SU-DHL-6 (cell line): ENCODE data around the gene VPS13D.

Experiments
- H2AFZ ChIP-seq: fragments of 200-600 bp; sonication (generic); 2 replicates; pipeline ENCODE4 v1.6.1; 2014; ENCODE audit warnings: low read depth, mild to moderate bottlenecking, moderate library complexity, mixed read lengths, antibody characterized with exemption, low read length; ENCODE audit not compliant: severe bottlenecking
- H3F3A ChIP-seq: fragments of 200-600 bp; shearing (Covaris generic); 2 replicates; pipeline ENCODE4 v1.6.0; 2016; ENCODE audit warnings: antibody characterized with exemption, mild to moderate bottlenecking; ENCODE audit not compliant: insufficient read depth
- H3K27ac ChIP-seq: fragments of 200-600 bp; sonication (generic); 2 replicates; pipeline ENCODE4 v1.5.1; 2016; ENCODE audit warnings: low read depth, mild to moderate bottlenecking, low read length, moderate library complexity, mixed read lengths
- H3K27me3 ChIP-seq: fragments of 200-600 bp; sonication (generic), shearing (Covaris generic); 2 replicates; pipeline ENCODE4 v1.6.0; 2014; ENCODE audit warnings: mild to moderate bottlenecking, low read length
- H3K36me3 ChIP-seq: fragments of 200-600 bp; sonication (generic); 2 replicates; pipeline ENCODE4 v1.6.1; 2014; ENCODE audit warnings: mild to moderate bottlenecking, low read length, mixed read lengths
- H3K4me2 ChIP-seq: fragments of 300-600, 200-600 bp; shearing (Covaris generic), sonication (generic); 2 replicates; pipeline ENCODE4 v1.6.0; 2014; ENCODE audit warnings: low read length, low read depth, mild to moderate bottlenecking; ENCODE audit not compliant: poor library complexity, severe bottlenecking
- H3K4me3 ChIP-seq: fragments of 200-600 bp; sonication (generic); 2 replicates; pipeline ENCODE4 v1.5.1; 2014; ENCODE audit warnings: antibody characterized with exemption, low read length, mild to moderate bottlenecking, mixed read lengths; ENCODE audit not compliant: insufficient read depth, poor library complexity, severe bottlenecking
- H3K79me2 ChIP-seq: fragments of 200-600 bp; sonication (generic); 2 replicates; pipeline ENCODE4 v1.6.1; 2014; ENCODE audit warnings: mild to moderate bottlenecking, low read length, moderate library complexity; ENCODE audit not compliant: insufficient read depth
- H3K9ac ChIP-seq: fragments of 200-600 bp; sonication (generic); 2 replicates; pipeline ENCODE4 v1.7.0; 2014; ENCODE audit warnings: mild to moderate bottlenecking, low read length
- H3K9me2 ChIP-seq: fragments of 200-600 bp; sonication (generic); replicated peaks from 2 replicates; pipeline ENCODE4 v1.6.1; 2014; ENCODE audit warnings: low read length; ENCODE audit not compliant: insufficient read depth
- H3K9me3 ChIP-seq: fragments of 200-600 bp; sonication (generic); 2 replicates; pipeline ENCODE4 v1.6.1; 2014; ENCODE audit warnings: low read length, mixed read lengths; ENCODE audit not compliant: insufficient read depth
- H4K20me1 ChIP-seq: fragments of 200-600 bp; sonication (generic); 2 replicates; pipeline ENCODE4 v1.6.1; 2014; ENCODE audit warnings: low read depth, mild to moderate bottlenecking, antibody characterized with exemption, low read length, moderate library complexity, mixed read lengths
- CTCF ChIP-seq: fragments of 200-600 bp; sonication (generic); IDR thresholded peaks from one replicate; pipeline ENCODE4 v1.5.1; 2017; ENCODE audit warnings: antibody characterized with exemption, mild to moderate bottlenecking, low read length, moderate library complexity; ENCODE audit not compliant: insufficient read depth, poor library complexity, severe bottlenecking
- EZH2phosphoT487 ChIP-seq: fragments of 200-600 bp; sonication (generic), shearing (Covaris generic); conservative IDR thresholded peaks from 2 replicates; pipeline ENCODE4 v1.6.1; 2018; ENCODE audit warnings: mild to moderate bottlenecking, antibody characterized with exemption, low read length, moderate library complexity, mixed read lengths

The VPS13D gene

GRCh38 chr1:12314333-12314903 lies 84.6 kb downstream of the VPS13D start:
- Histone ChIP-seq H3K9me2 (no peaks in the 10 kb centered on the region), H3K27ac (no peak overlapping the region), H2AFZ (no peak overlapping the region), H3K9ac (no peak overlapping the region), H3F3A (no peaks in the 10 kb centered on the region), H3K27me3 (no peaks in the 10 kb centered on the region), H3K4me2 (no peak overlapping the region), H4K20me1 (no peaks in the 10 kb centered on the region), H3K9me3 (no peaks in the 10 kb centered on the region), H3K79me2 (no peaks in the 10 kb centered on the region), H3K36me3 (no peaks in the 10 kb centered on the region), H3K4me3 (no peak overlapping the region)
- TF ChIP-seq EZH2phosphoT487 (no peak), CTCF (peak; percentile 33)

DNA sequence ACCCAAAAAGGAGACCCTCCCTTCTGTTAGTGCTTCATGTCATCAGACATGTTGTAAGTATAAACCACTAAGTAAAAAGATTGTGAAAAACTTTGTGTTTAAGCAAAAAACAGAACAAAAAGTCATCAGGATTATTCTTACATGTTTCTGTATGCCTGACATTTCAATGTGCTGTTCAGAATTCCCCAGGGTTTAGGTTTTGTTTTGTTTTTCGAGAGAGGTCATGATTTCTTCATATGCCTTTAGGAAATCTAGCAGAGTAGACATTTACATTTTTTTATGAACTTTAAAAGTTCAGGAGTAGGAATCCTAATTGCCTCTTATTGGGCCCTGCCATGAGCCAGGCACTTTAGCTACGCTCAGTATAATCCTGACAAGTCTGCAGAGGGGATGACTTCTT lies 85.3 kb downstream of the VPS13D start:
- Histone ChIP-seq H2AFZ (no peak overlapping the region), H3K27ac (no peak overlapping the region), H3K79me2 (no peaks in the 10 kb centered on the region), H3K4me2 (no peak overlapping the region), H3K36me3 (no peaks in the 10 kb centered on the region), H3K9me3 (no peaks in the 10 kb centered on the region), H3F3A (no peaks in the 10 kb centered on the region), H3K9me2 (no peaks in the 10 kb centered on the region), H3K27me3 (no peaks in the 10 kb centered on the region), H3K9ac (no peak overlapping the region), H3K4me3 (no peak overlapping the region), H4K20me1 (no peaks in the 10 kb centered on the region)
- TF ChIP-seq EZH2phosphoT487 (no peak), CTCF (no peak)

GRCh38 chr1:12316331-12316730 lies 86.5 kb downstream of the VPS13D start:
- Histone ChIP-seq H3F3A (no peaks in the 10 kb centered on the region), H3K9me3 (no peaks in the 10 kb centered on the region), H3K9ac (no peak overlapping the region), H2AFZ (no peak overlapping the region), H3K36me3 (no peaks in the 10 kb centered on the region), H3K4me2 (no peak overlapping the region), H4K20me1 (no peaks in the 10 kb centered on the region), H3K27ac (no peak overlapping the region), H3K9me2 (no peaks in the 10 kb centered on the region), H3K79me2 (no peaks in the 10 kb centered on the region), H3K4me3 (no peak overlapping the region), H3K27me3 (no peaks in the 10 kb centered on the region)
- TF ChIP-seq EZH2phosphoT487 = no peak
- TF ChIP-seq CTCF = no peak
